GM18520 (cell line): Measurements from ENCODE around the gene HOMER2.
"Not testable (repeated sequence)": the region's sequence is repeated elsewhere in the genome, so short reads cannot be mapped to it uniquely, and the experiment has no call there.

ENCODE experiments used
- ATAC-seq: cut with Tn5 transposase; IDR thresholded peaks from one replicate; pipeline ENCODE4 v1.9.1; 2021; ENCODE audit not compliant: unreplicated experiment

The HOMER2 gene

DNA sequence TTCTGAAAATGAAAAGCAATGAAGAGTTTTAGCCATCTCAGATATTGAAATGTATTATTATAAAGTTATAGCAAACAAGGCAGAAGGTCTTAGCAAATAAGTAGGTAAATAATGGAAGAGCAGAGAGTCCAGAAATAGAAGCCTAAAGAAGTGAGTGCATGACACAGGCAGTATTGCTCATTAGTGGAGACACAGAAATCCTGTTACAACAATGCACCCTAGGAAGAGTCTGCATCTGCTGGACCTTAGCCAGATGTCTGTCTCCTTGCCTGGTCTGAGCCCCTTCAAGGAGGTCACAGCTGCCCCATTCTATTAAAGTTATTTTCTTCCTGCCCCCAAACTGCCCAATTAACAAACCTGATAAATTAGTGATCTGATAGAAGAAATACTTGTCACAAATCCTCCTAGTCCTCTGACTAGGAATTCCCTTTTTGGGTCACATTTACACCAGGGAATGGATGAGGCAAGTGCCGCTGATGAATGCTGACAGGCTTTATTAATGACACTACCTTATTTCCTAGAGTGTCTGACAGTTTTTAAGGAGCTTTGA is 51.9 kb downstream of the HOMER2 start:
- no peak for ATAC-seq

- no peak for ATAC-seq
Observed at GRCh38 chr15:82898961-82899360, 53.6 kb downstream of the HOMER2 start.

DNA sequence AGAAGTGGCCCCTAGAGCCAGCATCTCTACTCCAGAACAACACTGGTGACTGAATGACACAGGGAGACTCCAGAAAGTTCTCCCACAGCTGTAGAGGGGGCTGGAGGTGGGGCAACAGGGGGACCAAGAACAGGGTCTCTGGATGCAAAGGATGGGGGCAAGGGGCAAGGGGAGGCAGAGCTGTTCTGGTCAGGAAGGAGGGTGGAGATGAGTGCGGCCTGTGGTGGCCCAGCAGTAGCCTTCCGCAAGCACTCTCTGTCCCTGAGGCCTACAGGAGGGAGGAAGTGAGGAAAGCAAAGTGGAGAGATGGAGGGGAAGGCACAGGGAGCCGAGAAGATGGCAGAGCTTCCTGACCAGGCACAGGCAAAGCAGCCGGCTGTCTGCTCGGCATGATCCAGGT is 56.5 kb downstream of the HOMER2 start:
- ATAC-seq: no peak

DNA sequence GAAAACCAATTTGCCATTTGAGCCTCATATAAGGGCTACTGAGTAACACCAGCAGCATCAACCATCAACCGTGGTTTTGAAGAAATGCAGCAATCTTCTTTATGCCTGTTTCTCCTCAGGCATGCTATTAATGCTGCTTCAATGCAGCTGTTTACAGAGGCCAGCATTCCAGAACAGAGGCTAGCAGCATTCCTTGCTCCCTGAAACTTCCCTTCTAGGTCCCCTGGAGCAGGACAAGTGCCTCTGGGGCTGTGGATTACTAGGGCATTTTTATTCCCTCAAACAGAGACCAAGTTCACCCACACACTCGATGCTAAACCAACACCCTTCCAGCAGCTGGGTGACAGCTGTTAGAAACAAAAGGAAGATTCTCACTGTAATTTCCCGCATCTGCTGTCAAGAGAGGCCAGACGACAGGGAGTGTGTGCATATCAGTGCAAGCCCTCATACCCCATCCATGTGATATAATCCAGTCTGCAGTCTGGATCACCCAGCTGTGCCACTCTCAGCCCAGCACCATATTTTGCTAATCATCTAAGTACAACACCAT is 57.5 kb downstream of the HOMER2 start:
- no peak for ATAC-seq

DNA sequence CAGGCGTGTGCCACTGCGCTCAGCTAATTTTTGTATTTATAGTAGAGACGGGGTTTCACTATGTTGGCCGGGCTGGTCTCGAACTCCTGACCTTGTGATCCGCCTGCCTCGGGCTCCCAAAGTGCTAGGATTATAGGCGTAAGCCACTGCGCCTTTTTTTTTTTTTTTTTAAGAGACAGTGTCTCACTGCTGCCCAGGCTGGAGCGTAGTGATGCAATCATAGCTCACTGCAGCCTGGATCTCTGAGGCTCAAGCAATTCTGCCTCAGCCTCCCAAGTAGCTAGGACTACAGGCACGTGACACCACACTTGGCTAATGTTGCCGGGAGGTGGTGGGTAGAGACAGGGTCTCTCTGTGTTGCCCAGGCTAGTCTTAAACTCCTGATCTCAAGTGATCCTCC is 59.0 kb downstream of the HOMER2 start:
- not testable (repeated sequence) for ATAC-seq

- ATAC-seq: no peak
Observed at GRCh38 chr15:82892573-82892972, 59.9 kb downstream of the HOMER2 start.

DNA sequence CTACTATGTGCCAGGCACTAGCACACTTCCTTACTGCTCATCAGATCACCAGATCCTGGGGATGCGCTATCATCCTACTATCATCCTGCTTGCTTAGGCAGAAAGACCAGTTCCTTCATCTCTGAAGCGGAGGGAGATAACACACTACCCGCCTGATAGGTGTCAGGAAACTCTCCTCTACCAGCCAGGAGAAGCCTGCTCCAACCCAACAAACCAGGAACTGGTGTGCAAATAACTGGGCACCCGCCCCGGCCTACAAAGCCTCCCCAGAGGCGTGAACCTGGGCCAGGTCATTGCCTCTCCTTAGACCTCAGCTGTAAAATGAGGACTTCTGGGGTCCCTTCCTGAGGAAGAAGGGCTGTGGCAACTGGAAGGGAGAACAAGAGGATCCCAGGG is 61.5 kb downstream of the HOMER2 start:
- no peak for ATAC-seq

GRCh38 chr15:82890338-82890994 is 62.1 kb downstream of the HOMER2 start:
- ATAC-seq: no peak

DNA sequence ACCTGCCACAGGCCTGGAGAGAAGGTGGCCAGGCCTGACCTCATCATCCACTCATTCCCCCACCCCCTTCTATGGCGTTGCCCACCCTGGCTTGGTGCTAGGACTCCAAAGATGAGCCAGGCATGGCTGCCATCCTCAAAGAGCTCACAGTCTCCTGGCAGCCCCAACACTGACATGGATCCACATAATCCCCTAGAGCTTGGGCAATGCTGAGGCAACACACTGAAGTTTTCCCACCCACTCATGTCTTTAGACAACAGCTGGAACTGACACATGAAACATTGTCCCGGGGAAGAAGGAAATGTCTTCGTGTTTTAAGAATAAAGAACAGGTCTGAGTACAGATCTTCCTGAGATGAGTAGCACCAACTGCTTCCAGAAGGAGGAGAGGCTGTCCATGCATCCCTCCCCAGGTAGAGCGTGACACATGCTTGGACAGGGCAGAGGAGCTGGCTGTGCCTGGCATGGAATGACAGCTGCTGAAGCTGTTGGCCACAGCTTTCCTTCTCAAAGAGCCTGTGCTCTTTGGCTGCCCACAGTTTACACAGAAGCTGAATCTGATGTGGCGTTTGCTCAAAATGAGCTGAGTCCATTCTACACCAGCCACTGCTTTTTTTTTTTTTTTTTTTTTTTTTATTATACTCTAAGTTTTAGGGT is 70.1 kb downstream of the HOMER2 start:
- ATAC-seq: no peak

DNA sequence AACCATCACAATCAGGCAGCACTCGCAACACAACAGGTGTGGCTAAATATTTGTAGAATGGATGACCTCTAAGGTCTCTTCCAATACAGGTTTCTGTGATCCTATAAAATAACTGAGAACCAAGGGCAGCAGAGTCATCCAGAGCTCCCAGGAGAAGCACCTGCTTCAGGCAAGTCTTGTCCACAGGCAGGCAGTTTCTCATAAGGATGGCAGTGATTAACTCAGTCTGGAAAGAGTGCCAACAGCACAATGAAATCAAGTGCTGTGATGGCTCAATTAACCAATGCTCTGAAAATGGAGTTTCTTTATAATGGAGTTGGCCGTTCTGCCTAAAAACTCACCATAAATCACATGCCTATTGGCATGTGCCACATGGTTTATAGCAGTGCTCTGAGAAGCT is 70.8 kb downstream of the HOMER2 start:
- ATAC-seq: no peak

DNA sequence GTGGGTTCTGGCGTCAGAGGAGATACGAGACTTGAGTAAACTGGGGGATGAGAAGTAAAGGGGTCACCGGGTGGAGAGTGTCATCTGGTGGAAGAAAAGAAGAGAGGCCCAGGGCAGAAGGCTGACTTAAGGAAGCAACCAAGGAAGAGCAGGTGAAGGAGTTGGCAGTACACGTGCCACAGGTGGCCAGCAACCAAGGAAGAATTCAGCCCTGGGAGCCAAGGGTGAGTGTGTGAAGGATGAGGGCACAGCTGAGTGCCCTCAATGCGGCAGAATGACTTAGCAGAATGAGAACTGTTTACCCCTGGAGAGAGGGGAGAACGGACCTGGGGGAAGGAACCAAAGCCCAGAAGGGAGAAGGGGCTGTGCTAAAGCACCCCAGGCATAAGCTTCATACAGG is 71.8 kb downstream of the HOMER2 start:
- ATAC-seq: no peak

DNA sequence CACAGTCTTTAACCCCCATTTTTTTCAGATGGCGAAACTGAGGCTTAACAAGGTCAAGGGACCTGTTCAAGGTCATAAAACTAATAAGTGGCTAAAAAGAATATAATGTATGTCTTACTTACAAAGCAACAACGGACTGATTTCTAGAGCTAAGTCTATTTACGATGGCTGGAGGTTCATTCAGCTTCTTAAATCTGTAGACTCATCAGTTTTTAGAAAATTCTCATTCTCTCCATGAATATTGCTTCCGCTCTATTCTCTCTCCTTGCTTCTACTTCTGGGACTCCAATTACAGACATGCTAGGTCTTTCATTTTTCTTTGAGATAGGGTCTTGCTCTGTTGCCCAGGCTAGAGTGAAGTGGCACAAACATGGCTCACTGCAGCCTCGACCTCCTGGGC is 74.2 kb downstream of the HOMER2 start:
- ATAC-seq: no peak

GRCh38 chr15:82877825-82878224 is 74.7 kb downstream of the HOMER2 start:
- no peak for ATAC-seq

DNA sequence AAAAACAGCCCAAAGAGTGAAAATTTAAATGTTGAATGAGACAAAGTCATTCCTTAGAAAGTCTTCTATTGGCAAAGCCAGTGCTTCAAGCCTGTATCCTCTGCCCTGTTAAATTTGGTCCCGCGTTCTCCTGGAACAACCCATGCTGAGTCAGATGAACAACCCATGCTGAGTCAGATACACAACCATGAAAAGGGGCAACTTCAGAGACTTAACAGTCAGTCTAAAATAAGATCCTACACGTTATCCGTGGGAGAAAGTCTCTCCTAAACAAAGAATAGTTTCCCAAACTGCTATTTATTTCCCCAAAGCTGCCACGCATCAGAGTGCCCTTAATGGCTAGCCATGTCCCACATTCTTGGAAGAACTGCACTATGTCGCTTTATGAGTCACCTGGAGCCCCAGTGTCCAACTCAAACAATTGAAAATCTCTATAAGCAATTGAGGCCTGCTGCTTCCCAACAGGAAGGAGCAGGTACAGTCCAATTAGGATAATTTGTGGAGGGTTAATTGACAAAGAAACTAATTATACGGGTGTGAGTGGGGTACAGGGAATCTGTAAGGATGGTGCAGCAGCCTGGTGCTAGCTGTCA is 77.0 kb downstream of the HOMER2 start:
- no peak for ATAC-seq

DNA sequence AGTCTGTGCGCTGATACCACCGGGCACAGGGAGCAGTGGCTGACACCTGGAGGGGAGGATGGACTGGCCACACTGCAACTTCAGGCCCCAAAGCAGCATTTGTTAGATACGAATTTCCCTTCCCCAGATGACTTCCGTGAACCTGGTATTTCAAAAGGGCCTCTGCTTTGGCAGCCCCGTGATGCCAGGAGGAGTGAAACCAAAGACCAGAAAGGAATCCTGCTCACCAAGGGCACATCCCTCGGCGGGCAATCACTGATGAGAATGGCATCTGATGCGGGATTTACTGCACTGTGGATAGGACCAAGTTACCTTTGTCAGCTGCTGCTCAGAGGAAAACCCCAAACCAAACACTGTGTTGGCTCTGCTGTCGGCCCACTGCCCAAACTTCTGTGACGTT is 77.6 kb downstream of the HOMER2 start:
- no peak for ATAC-seq

GRCh38 chr15:82874267-82874666 is 78.3 kb downstream of the HOMER2 start:
- no peak for ATAC-seq

- no peak for ATAC-seq
Observed at GRCh38 chr15:82873000-82873680, 79.4 kb downstream of the HOMER2 start.

DNA sequence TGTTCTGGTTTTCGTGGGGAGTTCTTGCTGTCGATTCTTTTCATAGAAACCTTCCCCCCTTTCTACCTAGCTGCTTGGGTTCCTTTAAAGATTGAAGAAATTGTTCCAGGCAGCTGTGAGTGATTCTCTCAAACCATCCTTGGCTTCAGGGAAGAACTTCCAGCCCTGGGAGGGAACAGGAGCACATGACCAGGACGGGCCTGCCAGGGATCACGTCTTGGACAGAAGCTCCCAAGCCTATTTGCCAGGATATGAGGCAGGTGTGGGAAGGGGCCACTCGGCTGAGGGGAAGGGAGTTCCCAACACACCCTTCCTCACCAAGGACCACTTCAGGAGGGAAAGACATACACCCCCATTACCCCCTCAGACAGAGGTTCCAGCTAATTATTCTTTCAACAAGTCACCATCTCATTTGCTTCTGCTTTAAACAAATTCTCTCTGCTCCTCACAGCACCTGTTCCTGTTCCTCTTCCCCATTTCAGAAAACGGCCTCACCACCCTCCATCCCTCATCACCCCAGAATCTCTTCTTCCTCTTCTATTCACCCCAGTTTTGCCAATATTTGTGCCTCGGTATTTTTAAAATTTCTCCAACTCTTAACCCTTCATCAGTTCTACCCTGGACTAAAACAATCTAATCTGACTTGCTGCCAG is 80.6 kb downstream of the HOMER2 start:
- no peak for ATAC-seq

DNA sequence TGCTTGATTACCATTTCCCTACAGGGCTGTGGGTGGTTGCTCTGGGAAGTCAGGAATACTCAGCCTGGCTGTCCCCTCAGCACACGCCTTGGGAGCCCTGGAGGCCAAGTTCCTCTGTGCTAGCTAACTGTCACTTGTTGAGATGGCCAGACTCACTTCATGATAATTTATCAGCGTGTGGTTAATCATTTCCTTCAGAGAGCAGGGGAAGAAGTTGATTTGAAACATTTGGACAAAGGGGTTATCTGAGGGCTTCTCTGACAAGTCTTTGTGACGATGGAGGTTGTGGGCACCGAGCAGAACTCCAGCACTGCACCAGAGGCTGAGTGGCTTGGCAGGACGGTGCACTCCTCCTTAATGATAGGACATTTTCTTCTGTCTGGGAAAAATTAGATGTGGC is 81.2 kb downstream of the HOMER2 start:
- ATAC-seq: no peak

- ATAC-seq: no peak
Observed at GRCh38 chr15:82870727-82871320, 81.7 kb downstream of the HOMER2 start.

GRCh38 chr15:82865981-82866380 is 86.5 kb downstream of the HOMER2 start:
- not testable (repeated sequence) for ATAC-seq
